Measurements from ENCODE around the gene SLC23A2.

Gene SLC23A2

DNA sequence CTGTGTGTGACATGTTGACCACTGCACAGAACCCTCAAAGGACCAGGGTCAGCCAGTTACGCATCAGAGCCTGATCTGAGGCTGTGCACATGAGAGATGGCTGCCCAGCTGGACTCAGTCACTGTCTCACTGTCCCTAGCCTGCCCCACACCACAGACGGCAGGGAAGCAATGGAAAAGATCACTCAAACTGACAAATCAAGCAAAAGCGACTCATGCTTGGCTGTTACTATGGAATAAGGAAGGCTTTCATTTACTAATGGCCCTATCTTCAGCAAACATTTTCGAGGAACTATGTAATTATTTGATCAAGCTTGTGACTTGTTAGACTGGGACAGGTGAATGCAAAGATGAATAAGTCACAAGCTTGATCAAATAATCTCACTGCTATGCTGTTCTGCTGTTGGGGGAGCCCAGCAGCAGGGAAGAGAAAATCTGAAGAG lies 137.0 kb downstream of the SLC23A2 start (continued):
- TF ChIP-seq ZFHX2 (tag by site-specific recombination; conservative IDR thresholded peaks at IDR 0.05) (no peak), ZNF658 (tag by site-specific recombination; IDR thresholded peaks at IDR 0.05) (no peak), ZNF692 (tag by site-specific recombination; IDR thresholded peaks at IDR 0.05) (no peak)

DNA sequence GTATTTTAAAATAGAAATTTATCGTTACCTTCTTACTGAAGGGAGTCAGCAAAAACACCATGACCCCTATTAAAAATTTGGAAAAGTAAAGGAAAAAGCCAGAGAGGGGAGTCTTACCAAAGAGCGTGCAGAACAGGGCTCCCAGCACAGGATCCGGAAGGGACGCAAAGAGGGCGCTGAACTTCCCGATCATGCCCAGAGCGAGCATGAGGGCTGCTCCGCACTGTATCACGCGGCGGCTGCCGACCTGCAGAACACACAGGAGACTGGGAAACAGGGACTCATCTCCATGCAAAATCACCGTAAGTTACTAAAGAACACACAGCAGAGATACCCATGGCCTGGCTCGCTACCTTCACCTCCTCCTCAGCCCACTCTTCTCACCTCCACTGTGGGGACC lies 138.6 kb downstream of the SLC23A2 start:
- Histone ChIP-seq H3K27ac (ENCODE audit: extremely low read depth, low read depth, low read length) (no peak overlapping the region), H3K4me3 (ENCODE audit: low read depth, low read length) (no peak overlapping the region), H3K36me3 (ENCODE audit: control insufficient read depth in 2 of 2, insufficient read depth in 1 of 2, low read length in 2 of 2) (peaks cover 26 to 94% of the 10 kb centered on the region in 2 experiments), H3K9me3 (ENCODE audit: control insufficient read depth, insufficient read depth, low read depth, low read length) (no peaks in the 10 kb centered on the region), H3K4me1 (ENCODE audit: control insufficient read depth, insufficient read depth, low read length) (no peaks in the 10 kb centered on the region)
- CTCF ChIA-PET, result no interaction called here
- POLR2A ChIA-PET, result no interaction called here
- TF ChIP-seq, protein P1, sequence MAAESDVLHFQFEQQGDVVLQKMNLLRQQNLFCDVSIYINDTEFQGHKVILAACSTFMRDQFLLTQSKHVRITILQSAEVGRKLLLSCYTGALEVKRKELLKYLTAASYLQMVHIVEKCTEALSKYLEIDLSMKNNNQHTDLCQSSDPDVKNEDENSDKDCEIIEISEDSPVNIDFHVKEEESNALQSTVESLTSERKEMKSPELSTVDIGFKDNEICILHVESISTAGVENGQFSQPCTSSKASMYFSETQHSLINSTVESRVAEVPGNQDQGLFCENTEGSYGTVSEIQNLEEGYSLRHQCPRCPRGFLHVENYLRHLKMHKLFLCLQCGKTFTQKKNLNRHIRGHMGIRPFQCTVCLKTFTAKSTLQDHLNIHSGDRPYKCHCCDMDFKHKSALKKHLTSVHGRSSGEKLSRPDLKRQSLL (tag by site-specific recombination; IDR thresholded peaks at IDR 0.05), result no peak
- TF ChIP-seq PBX3 (CRISPR knock-in tag; IDR thresholded peaks at IDR 0.05) (no peak), ZNF18 (tag by site-specific recombination; IDR thresholded peaks at IDR 0.05) (no peak), ZBTB21 (tag by site-specific recombination; IDR thresholded peaks at IDR 0.05) (no peak), ZNF2 (tag by site-specific recombination; IDR thresholded peaks at IDR 0.05) (no peak), ZSCAN23 (tag by site-specific recombination; IDR thresholded peaks at IDR 0.05) (no peak), ZNF600 (tag by site-specific recombination; IDR thresholded peaks at IDR 0.05) (no peak), ZNF791 (tag by site-specific recombination; IDR thresholded peaks at IDR 0.05) (no peak), ZBTB7A (tag by site-specific recombination; IDR thresholded peaks at IDR 0.05; ENCODE audit: low read depth) (no peak), ZNF664 (tag by site-specific recombination; IDR thresholded peaks at IDR 0.05) (no peak), ZNF132 (tag by site-specific recombination; IDR thresholded peaks at IDR 0.05; ENCODE audit: borderline replicate concordance) (no peak), WT1 (tag by site-specific recombination; IDR thresholded peaks at IDR 0.05) (no peak), ZNF121 (tag by site-specific recombination; IDR thresholded peaks at IDR 0.05) (no peak), GFI1B (tag by site-specific recombination; IDR thresholded peaks at IDR 0.05) (no peak)
- TF ChIP-seq, protein P2, sequence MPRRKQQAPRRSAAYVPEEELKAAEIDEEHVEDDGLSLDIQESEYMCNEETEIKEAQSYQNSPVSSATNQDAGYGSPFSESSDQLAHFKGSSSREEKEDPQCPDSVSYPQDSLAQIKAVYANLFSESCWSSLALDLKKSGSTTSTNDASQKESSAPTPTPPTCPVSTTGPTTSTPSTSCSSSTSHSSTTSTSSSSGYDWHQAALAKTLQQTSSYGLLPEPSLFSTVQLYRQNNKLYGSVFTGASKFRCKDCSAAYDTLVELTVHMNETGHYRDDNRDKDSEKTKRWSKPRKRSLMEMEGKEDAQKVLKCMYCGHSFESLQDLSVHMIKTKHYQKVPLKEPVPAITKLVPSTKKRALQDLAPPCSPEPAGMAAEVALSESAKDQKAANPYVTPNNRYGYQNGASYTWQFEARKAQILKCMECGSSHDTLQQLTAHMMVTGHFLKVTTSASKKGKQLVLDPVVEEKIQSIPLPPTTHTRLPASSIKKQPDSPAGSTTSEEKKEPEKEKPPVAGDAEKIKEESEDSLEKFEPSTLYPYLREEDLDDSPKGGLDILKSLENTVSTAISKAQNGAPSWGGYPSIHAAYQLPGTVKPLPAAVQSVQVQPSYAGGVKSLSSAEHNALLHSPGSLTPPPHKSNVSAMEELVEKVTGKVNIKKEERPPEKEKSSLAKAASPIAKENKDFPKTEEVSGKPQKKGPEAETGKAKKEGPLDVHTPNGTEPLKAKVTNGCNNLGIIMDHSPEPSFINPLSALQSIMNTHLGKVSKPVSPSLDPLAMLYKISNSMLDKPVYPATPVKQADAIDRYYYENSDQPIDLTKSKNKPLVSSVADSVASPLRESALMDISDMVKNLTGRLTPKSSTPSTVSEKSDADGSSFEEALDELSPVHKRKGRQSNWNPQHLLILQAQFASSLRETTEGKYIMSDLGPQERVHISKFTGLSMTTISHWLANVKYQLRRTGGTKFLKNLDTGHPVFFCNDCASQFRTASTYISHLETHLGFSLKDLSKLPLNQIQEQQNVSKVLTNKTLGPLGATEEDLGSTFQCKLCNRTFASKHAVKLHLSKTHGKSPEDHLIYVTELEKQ (tag by site-specific recombination; IDR thresholded peaks at IDR 0.05; ENCODE audit: borderline replicate concordance), result no peak
- TF ChIP-seq, protein P3, sequence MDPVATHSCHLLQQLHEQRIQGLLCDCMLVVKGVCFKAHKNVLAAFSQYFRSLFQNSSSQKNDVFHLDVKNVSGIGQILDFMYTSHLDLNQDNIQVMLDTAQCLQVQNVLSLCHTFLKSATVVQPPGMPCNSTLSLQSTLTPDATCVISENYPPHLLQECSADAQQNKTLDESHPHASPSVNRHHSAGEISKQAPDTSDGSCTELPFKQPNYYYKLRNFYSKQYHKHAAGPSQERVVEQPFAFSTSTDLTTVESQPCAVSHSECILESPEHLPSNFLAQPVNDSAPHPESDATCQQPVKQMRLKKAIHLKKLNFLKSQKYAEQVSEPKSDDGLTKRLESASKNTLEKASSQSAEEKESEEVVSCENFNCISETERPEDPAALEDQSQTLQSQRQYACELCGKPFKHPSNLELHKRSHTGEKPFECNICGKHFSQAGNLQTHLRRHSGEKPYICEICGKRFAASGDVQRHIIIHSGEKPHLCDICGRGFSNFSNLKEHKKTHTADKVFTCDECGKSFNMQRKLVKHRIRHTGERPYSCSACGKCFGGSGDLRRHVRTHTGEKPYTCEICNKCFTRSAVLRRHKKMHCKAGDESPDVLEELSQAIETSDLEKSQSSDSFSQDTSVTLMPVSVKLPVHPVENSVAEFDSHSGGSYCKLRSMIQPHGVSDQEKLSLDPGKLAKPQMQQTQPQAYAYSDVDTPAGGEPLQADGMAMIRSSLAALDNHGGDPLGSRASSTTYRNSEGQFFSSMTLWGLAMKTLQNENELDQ (tag by site-specific recombination; IDR thresholded peaks at IDR 0.05; ENCODE audit: low read depth), result no peak
- TF ChIP-seq, protein P4, sequence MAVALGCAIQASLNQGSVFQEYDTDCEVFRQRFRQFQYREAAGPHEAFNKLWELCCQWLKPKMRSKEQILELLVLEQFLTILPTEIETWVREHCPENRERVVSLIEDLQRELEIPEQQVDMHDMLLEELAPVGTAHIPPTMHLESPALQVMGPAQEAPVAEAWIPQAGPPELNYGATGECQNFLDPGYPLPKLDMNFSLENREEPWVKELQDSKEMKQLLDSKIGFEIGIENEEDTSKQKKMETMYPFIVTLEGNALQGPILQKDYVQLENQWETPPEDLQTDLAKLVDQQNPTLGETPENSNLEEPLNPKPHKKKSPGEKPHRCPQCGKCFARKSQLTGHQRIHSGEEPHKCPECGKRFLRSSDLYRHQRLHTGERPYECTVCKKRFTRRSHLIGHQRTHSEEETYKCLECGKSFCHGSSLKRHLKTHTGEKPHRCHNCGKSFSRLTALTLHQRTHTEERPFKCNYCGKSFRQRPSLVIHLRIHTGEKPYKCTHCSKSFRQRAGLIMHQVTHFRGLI (tag by site-specific recombination; IDR thresholded peaks at IDR 0.05), result no peak
- TF ChIP-seq, protein P5, sequence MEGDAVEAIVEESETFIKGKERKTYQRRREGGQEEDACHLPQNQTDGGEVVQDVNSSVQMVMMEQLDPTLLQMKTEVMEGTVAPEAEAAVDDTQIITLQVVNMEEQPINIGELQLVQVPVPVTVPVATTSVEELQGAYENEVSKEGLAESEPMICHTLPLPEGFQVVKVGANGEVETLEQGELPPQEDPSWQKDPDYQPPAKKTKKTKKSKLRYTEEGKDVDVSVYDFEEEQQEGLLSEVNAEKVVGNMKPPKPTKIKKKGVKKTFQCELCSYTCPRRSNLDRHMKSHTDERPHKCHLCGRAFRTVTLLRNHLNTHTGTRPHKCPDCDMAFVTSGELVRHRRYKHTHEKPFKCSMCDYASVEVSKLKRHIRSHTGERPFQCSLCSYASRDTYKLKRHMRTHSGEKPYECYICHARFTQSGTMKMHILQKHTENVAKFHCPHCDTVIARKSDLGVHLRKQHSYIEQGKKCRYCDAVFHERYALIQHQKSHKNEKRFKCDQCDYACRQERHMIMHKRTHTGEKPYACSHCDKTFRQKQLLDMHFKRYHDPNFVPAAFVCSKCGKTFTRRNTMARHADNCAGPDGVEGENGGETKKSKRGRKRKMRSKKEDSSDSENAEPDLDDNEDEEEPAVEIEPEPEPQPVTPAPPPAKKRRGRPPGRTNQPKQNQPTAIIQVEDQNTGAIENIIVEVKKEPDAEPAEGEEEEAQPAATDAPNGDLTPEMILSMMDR (tag by site-specific recombination; IDR thresholded peaks at IDR 0.05), result no peak

Data from HEK293 (cell line).